Activated CD4-positive, alpha-beta T cell treated with anti-CD3 and anti-CD28 coated beads, Interleukin-2, amount 50 U/mL, for 16 hours (primary cell): ENCODE measurements around the gene SEC24D.
A peak's percentile ranks its signal among the peaks of the same experiment; 100 is the strongest.
"Not testable (repeated sequence)": the region's sequence is repeated elsewhere in the genome, so short reads cannot be mapped to it uniquely, and the experiment has no call there.

Experiments used
- DNase-seq: peaks from one replicate; pipeline ENCODE4 v3.0.0-alpha.2; 2020

The SEC24D gene

DNA sequence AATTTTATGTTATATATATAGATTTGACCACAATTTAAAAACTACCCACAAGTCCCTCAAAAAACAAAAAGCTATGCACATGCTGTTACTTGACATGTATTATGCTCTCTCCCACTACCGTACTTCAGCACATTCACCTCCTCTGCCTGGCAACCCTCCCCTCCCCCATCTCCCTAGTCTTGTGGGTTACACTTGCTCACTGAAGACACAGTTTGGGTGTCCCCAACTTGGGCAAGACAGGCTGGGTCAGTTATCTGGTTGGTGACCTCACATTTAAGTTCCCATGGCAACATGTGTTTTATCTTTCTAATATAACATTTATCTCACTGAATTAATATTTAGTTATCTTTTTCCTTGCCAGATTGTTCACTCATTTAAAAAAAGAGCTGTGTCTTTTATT lies 32.7 kb downstream of the SEC24D start:
- DNase-seq, result no peak

DNA sequence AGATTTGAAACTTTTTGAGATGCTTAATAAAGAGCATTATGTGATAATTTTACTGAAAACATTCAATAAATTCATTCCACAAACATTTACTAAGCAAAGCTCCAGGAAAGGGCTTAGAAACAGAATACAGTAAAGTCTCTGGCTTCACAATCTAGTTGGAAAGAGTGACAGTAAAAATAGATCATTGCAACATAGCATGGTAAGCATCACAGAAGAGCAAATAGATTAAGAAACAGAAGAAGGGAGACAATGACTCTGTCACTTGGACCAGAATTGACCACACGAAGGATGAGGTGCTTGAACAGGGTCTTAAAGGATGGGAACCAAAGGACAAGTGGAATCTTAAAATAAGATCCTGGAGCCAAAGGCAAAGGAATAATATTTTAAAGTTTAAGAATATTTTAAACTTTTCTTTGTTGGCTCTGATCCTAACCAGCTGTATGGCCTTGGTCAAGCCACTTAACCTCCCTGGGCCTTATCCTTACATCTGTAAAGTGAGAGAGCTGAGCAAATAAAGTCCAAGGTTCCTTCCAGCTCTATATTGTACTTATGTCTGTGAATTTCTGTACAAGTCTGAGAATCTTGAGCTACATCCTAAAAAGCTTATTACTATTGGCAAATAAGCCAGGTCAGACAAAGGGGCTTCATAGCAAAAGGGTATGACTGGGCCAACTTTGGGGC lies 33.9 kb downstream of the SEC24D start:
- DNase-seq, result no peak

DNA sequence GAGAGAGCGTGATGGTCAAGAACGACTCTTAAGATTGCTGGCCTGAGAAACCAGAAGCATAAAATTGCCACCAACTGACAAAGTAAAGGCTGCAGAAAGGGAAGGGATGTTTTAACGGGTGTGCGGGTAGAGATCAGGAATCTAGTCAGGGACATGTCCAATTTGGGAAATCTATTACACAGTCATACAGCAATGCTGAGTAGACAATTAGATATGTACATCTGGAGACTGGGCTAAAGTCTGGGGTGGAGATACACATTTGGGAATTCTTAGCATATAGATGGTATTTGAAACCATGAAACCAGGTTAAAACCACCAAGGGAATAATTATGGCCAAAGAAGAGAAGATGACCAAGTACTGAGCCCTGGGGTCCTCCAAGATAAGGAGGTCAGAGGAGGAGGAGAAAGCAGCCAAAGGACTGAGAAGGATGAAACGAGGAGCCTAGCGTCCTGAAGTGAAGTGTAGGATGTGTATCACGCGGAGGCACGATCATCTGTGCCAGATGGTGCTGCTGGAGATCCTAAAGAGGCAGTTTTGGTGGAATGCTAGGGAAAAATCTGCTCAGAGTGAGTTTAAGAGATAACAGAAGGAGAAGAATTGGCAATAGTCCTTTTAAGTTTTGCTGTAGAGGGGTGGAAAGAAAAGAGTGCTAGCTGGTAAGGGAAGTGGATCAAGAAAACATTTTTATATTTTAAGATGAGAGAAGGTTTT lies 36.5 kb downstream of the SEC24D start:
- DNase-seq, result no peak

DNA sequence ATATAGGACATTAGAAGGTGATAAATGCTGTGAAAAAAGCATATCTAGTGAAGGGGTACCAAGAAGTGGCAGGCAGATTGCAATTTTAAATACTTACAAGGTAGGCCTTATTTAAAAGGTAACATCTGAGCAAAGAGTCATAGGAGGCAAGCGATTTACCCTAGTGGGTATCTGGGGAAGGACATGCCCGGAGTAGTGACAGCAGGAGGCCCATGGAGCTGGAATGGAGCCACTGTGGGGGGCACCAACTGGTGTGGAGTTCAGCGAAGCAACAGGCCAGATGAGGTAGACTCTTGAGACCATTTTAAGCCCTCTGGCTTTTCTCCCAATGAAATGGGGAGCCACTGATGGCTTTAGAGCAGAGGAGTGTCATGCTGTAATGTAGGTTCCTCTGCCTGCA lies 37.3 kb downstream of the SEC24D start:
- no peak for DNase-seq

DNA sequence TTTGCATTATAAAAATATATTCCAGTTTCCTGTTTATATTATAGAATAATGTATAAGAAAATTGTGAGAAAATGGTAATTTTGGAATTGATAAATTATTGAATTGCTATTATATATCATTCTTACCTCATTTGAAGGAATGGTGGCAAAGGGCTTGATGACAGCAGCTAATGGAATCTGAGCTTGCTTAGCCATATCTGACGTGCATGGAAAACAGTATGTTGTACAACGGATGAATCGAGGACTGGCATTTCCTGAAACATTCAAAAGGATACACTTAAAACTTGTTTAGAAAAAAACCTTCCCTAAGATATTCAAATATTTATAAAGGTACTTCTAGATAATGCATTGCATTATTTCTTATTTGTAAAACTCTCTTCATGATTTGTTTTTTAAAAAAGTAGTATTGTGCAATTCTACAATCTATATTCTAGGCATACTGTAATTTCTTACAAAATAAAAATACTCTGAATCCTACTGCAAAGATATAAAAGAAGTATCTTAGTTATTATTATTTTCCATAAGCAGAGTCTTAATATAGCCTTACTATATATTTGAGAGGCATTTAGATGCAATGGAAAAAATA lies 38.3 kb downstream of the SEC24D start:
- DNase-seq, result no peak

DNA sequence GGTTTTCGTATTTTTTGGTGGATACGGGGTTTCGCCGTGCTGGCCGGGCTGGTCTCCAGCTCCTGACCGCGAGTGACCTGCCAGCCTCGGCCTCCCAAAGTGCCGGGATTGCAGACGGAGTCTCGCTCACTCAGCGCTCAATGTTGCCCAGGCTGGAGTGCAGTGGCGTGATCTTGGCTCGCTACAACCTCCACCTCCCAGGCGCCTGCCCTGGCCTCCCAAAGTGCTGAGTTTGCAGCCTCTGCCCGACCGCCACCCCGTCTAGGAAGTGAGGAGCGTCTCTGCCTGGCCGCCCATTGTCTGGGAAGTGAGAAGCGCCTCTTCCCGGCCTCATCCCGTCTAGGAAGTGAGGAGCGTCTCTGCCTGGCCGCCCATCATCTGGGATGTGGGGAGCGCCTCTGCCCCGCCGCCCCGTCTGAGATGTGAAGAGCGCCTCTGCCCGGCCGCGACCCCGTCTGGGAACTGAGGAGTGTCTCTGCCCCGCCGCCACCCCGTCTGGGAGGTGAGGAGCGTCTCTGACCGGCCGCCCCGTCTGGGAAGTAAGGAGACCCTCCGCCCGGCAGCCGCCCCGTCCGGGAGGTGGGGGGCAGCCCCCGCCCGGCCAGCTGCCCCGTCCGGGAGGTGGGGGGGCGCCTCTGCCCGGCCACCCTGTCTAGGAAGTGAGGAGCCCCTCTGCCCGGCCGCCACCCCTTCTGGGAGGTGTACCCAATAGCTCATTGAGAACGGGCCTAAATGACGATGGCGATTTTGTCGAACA lies 44.1 kb downstream of the SEC24D start:
- DNase-seq, result not testable (repeated sequence)

DNA sequence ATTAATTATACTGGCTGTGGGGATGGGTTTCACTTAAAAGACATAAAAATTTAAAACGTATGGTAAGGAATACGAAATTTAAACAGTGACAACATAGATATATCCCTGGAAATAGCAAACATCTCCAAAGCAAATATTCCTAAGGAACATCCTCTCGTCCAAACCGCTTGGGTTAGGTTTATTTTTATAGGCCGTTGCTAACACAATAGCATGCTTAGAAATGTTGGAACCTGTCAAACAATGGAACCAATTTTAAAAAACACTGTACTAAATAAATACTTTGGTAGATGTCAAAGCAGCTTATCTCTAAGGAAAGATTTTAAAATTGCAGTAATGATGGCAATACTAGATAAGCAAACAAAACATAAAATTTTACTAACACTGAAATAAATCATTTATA lies 45.4 kb downstream of the SEC24D start:
- DNase-seq, result no peak

DNA sequence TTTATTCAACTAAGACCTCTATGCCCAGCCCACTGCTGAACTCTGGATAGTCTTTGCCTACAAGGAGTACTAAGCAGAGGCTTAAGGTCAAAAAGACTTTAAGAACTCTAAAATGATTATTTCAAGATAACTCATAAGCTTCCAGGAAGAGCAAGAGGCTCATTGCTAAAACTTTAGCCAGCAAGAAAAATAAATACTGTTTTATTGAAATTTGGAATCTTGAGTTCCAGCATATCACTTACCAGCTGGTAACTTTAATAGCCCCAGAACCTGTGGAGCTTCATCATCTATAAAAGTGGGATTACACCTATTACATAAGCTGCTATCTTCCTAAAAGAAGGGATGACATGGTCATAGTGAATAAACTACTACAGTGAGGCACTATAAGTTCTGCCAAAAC lies 47.0 kb downstream of the SEC24D start:
- DNase-seq, result no peak

DNA sequence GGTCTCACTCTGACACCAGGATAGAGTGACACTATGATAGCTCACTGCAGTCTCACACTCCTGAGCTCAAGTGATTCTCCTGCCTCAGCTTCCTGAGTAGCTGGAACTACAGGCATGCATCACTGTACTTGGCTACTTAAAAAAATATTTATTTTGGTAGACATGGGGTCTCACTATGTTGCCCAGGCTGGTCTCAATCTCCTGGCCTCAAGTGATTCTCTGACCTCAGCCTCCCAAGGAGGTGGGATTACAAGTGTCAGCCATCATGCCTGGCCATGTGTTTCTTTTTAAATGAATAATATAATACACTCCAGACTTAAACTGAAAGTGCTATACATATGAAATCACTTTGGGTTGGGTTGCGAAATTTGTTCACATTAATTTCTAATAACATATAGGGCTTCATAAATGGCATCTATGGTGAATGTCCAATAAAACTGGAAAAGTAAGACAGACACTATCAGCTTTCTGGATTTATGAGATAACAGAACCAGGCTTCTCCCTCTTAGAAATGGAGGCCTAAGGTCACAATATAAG lies 48.0 kb downstream of the SEC24D start:
- no peak for DNase-seq

DNA sequence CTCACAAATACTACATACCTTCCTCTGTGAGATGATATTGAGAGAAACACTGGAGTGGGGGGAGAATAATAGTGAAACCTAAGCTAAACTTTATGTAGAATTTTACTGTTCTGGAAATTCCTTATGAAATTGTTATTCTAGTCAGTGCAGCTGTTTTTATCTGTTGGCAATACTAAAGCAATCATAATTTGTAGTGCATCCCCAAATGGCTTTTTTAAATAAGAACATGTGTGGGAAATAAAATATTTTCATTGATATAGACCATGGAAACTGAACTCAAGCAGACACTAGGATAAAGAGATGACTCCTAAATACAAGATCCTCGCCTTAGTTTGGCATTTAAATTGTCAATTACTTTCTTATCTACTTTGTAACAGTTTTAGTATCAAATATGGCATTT lies 51.1 kb downstream of the SEC24D start:
- DNase-seq, result no peak

DNA sequence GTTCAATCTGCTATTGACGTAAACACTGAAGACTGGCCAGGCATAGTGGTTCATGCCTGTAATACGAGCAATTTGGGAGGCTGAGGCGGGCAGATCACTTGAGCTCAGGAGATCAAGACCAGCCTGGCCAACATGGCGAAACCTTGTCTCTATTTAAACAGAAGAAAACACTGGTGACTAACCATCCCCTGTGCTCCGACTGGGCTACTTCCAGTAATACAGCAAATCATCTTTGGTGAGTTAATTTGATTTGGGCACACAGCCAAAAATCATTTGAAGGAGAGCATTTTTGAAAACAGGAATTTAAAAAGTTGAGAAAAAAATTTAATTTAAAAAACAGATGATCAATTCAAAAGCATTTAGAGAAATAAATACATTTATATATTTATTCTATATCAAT lies 52.0 kb downstream of the SEC24D start:
- DNase-seq, result no peak

DNA sequence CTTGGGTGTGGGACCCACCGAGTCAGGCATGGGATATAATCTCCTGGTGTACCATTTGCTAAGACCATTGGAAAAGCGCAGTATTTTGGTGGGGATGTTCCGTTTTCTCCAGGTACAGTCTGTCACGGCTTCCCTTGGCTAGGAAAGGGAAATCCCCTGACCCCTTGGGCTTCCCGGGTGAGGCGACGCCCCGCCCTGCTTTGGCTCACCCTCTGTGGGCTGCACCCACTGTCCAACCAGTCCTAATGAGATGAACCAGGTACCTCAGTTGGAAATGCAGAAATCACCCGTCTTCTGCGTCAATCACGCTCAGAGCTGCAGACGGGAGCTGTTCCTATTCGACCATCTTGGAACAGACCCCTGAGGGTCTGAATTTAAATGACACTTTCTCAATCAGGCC lies 53.0 kb downstream of the SEC24D start:
- not testable (repeated sequence) for DNase-seq

DNA sequence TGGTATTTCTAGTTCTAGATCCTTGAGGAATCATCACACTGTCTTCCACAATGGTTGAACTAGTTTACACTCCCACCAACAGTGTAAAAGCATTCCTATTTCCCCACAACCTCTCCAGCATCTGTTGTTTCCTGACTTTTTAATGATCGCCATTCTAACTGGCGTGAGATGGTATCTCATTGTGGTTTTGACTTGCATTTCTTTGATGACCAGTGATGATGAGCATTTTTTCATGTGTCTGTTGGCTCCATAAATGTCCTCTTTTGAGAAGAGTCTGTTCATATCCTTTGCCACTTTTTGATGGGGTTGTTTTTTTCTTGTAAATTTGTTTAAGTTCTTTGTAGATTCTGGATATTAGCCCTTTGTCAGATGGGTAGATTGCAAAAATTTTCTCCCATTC lies 58.3 kb downstream of the SEC24D start:
- DNase-seq, result not testable (repeated sequence)

DNA sequence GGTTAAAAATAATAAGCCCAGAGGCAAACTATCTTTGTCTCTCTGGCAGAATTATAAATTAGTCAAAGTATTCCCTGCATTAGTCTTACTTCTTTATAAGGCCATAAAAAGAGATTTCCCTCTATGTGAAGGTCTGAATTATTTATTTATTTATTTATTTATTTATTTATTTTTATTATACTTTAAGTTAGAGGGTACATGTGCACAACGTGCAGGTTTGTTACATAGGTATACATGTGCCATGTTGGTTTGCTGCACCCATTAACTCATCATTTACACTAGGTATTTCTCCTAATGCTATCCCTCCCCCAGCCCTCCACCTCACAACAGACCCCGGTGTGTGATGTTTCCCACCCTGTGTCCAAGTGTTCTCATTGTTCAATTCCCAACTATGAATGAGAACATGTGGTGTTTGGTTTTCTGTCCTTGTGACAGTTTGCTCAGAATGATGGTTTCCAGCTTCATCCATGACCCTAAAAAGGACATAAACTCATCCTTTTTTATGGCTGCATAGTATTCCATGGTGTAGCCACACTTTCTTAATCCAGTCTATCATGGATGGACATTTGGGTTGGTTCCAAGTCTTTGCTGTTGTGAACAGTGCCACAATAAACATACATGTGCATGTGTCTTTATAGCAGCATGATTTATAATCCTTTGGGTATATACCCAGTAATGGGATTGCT lies 58.8 kb downstream of the SEC24D start:
- not testable (repeated sequence) for DNase-seq

DNA sequence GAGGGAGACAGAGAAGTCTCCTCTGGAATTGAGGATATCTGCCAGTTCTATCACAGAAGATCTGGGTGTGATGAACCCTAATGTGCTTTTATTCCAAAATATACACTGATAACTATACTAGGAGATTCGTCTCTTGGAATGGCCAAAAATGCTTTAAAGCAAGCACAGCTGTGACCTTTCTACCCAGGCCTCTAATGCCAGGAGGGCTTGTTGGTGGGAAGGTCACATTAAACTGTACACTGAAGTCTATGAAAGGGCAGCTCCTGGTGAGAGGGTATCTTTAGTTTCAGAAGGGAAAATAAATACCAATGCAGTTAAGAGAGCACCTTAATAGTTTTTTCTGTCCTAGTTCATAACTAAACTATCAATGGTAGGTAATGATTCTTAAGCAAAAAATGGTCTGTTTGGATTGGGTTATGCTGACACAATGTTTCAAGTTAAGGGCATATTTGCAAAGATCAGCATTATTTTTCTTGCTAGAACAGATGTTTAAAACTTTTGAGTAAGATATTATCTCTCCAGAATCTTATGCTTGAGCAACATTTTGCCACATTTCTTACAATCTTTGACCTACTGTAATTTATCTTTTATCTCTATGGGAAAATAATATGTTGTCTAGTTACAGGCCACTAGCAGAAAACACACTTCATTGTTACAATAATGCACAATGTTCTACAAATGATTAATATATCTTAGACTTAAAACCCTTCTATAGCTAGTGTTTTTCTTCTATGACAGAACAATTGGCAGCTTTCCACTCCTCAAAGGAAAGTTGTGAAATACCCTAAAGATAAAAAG lies 59.6 kb downstream of the SEC24D start:
- no peak for DNase-seq

DNA sequence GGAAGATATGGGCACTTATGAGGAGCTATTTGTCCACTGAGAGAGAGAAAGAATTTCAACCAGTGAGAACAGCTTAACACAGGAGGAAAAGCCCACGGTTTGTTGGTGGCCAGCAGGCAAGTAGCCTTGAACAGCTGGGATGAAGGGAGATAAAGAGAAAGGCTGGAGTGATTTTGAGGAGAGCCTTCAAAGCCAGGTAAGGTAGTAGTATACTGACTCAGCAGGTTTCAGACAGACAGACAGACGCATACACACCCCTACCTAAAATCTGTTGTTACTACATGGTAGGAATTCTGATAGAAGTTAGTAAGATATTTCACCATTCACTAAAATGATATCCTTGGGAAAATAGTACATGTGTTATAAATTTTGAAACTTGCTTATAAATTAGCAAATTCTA lies 60.5 kb downstream of the SEC24D start:
- DNase-seq, result no peak

DNA sequence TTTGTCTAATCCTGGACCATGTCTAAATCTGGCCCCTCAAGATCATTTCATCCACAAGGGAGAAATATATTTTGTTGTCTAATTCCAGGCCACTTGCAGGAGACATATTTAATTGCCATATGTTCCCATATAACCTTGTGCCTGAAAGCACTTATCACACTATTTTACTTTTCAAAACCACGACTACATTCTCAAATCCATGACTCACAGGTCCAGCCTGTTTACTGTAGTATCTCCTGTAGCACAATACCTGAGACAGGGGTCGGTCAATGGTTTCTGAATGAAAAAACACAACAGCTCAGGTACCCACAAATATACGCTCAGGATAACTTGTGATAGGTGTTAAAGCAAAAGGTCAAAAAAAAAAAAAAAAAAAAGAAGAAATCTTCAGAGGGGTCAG lies 60.9 kb downstream of the SEC24D start:
- no peak for DNase-seq

DNA sequence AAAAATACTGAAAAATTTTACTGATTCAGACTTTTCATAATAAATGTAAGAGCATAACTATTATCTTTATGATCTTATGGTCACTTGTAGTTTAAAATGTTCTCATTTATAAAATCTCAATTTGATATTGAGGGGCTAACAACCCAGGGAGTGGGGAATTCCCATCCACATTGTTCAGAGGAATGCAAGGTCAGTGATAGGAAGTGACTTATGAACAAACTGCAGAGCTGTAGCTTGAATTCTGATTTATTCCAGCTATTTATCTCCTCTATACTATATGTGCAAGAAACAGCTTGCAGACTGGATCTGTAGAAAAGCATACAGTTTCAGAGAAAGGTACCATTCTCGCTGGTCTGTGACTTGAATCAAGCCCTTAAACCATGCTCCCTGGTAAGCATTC lies 61.6 kb downstream of the SEC24D start:
- no peak for DNase-seq

DNA sequence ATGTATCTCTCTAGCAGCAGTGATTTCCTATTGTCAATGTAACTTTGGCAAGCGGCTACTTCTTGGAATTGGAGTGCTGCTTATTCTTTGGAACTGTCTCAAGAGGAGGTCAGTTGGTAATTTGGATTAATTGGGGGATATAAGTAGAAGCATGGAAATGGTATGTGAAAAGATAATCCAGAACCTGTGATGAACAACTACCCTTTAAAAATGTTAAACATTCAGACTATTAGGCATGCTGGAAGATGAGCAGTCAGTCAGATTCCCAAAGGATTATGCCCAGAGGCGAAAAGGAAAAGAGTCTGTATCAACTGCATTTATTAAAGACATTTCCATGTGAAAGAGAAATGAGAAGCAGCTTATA lies 62.5 kb downstream of the SEC24D start:
- DNase-seq, result no peak

DNA sequence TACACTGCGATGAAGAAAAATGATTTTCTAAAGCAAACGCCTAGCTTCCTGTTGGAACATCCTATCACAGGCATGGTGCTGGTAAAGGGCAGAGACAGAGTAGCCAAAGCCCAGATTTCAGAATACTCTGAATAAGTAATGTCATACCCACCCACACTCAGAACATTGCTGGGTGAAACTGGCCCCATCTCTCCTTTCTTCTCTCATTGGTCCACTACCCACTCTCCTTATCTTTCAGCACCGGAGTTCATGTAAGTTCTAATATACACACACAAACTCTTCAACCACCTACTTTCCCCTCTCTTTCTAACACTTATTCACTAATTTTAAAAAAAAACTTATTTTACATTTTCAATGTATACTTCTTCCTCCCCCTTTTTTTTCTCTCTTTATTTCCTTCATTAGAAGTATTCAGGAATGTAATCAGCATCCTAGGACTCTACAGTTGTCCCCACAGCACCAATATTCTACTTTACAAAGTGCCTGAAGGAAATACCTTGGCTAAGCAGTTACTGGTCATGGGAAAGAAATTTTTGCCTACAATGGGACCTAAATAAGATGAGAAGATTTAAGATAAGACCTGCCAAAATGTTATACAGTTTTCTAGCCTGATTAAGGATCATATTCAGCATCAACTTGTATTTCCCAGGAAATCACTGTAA lies 63.0 kb downstream of the SEC24D start:
- no peak for DNase-seq

DNA sequence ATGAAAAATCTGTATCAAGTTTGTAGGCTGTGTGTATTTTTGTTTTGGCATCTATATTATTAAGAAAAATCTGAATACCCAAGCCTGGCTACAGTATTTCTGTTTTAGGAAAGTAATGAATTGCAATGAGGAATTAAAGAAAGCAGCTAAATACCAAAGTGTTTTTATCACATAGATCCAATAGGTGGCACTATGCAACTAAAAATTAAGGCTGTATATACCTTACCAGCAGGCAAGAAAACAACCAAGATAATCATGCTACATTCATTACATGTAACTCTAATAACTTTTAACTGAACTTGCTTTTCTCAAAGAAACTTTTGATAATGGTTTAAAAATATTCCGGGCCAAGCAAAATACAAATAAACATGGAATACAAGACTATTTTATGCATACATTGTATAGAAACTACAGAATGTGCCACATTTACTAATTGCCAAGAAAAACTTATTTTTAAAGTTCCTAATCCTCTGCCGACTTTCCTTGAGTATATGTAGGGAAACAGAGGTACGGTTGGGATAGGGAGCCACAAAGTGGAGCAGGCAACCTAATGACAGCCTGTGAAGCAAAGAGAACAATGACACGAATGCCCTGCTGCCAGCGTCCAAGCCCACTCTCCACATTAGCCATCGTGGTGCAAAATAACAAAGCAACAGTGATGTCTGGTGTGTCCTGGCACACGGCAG lies 63.7 kb downstream of the SEC24D start:
- DNase-seq, result peak; percentile 35
